ENCODE data around the gene TMEM231. TPM values are rescaled to one million over a fixed set of nuclear protein-coding genes. Genes with fewer than 3 reads are reported as not detected.

TMEM231 gene
- total and polyA plus RNA-seq, 2 of the 8 experiments (the other 6 are each of a cell fraction or from before 2014, with no cell fraction given) = 8.3 to 26.7 TPM

- TF ChIP-seq CHD7 (IDR thresholded peaks at IDR 0.05; ENCODE audit: insufficient replicate concordance, low read length) = no peak
- TF ChIP-seq SP4 (IDR thresholded peaks at IDR 0.05; ENCODE audit: low read length) = no peak
- no peak for TF ChIP-seq USF2 (IDR thresholded peaks at IDR 0.05; ENCODE audit: low read length)
- no peak for TF ChIP-seq SUZ12 (IDR thresholded peaks at IDR 0.05; ENCODE audit: low read length)
- no peak for TF ChIP-seq RXRA (IDR thresholded peaks at IDR 0.05; ENCODE audit: insufficient read depth, low read depth, low read length)
- TF ChIP-seq KDM5A (IDR thresholded peaks at IDR 0.05; ENCODE audit: low read length) = peak; percentile 57; the same call in 1 of the 2 replicates
- no peak for TF ChIP-seq POU5F1 (IDR thresholded peaks at IDR 0.05; ENCODE audit: low read depth, low read length)
- no peak for TF ChIP-seq EGR1 (IDR thresholded peaks at IDR 0.05; ENCODE audit: borderline replicate concordance, low read depth, low read length)
- TF ChIP-seq SIRT6 (IDR thresholded peaks at IDR 0.05; ENCODE audit: low read length) = no peak
- no peak for TF ChIP-seq NRF1 (IDR thresholded peaks at IDR 0.05; ENCODE audit: low read depth, low read length)
- TF ChIP-seq SIN3A (conservative IDR thresholded peaks at IDR 0.05 in 1 of 2, IDR thresholded peaks at IDR 0.05 in 1 of 2; ENCODE audit: low read depth in 1 of 2, low read length in 2 of 2) = peak in 1 of 2 experiments; percentile 53; a peak in 2 of 4 replicates
These were observed 792 bp downstream of the TMEM231 start (continued) for GRCh38 chr16:75555213-75555706.
